Glutamatergic neuron (in vitro differentiated cells): ENCODE measurements around the gene RAD51C. TPM values are rescaled to one million over a fixed set of nuclear protein-coding genes. Genes with fewer than 3 reads are reported as not detected.
"Not testable (repeated sequence)": the region's sequence is repeated elsewhere in the genome, so short reads cannot be mapped to it uniquely, and the experiment has no call there.

Source experiments
- DNase-seq: peaks from one replicate; pipeline ENCODE4 v3.0.0; 2022
- H3K27ac Mint-ChIP-seq: one replicate; pipeline ENCODE4 v1.8.0; 2020; ENCODE audit warnings: mild to moderate bottlenecking, mixed read lengths, inconsistent platforms; ENCODE audit not compliant: unreplicated experiment
- H3K27me3 Mint-ChIP-seq: one replicate; pipeline ENCODE4 v1.8.0; 2020; ENCODE audit warnings: mild to moderate bottlenecking, moderate library complexity, mixed read lengths, inconsistent platforms; ENCODE audit not compliant: unreplicated experiment
- H3K36me3 Mint-ChIP-seq: one replicate; pipeline ENCODE4 v1.8.0; 2020; ENCODE audit warnings: mild to moderate bottlenecking, mixed read lengths, inconsistent platforms; ENCODE audit not compliant: unreplicated experiment
- H3K4me1 Mint-ChIP-seq: one replicate; pipeline ENCODE4 v1.8.0; 2020; ENCODE audit warnings: mild to moderate bottlenecking, low read depth, mixed read lengths, inconsistent platforms; ENCODE audit not compliant: unreplicated experiment
- H3K4me3 Mint-ChIP-seq: one replicate; pipeline ENCODE4 v1.8.0; 2020; ENCODE audit warnings: mild to moderate bottlenecking, mixed read lengths, inconsistent platforms; ENCODE audit not compliant: unreplicated experiment
- H3K9me3 Mint-ChIP-seq: one replicate; pipeline ENCODE4 v1.8.0; 2020; ENCODE audit warnings: mild to moderate bottlenecking, moderate library complexity, mixed read lengths, inconsistent platforms; ENCODE audit not compliant: unreplicated experiment
- CTCF ChIP-seq: fragments of 200-600 bp; sonication (generic); IDR thresholded peaks from one replicate; pipeline ENCODE4 v1.5.0; 2021; ENCODE audit not compliant: partially characterized antibody, unreplicated experiment
- total RNA-seq: library from RNA; stranded (reverse); fragmentation: NEBNext Ultra II Directional; extraction: Animal tissue kit (Norgen Biotek cat#: 25700); gene quantifications from one replicate; pipeline ENCODE4 v1.2.1, GENCODE V29; 2021; ENCODE audit not compliant: unreplicated experiment

Gene RAD51C
- total RNA-seq, 1 donor from 2014 or later, result 8.5 TPM

GRCh38 chr17:58688521-58688920 is 3.9 kb upstream of the RAD51C start:
- Mint-ChIP-seq H3K9me3 (peaks cover 4% of the 10 kb centered on the region), H3K27me3 (no peaks in the 10 kb centered on the region), H3K4me1 (peaks cover 6% of the 10 kb centered on the region), H3K27ac (no peak overlapping the region), H3K36me3 (no peaks in the 10 kb centered on the region), H3K4me3 (no peak overlapping the region)
- no peak for TF ChIP-seq CTCF
- DNase-seq, result no peak

GRCh38 chr17:58690033-58690432 is 2.4 kb upstream of the RAD51C start:
- H3K4me1 Mint-ChIP-seq, H3K27me3 Mint-ChIP-seq, H3K27ac Mint-ChIP-seq, DNase-seq, H3K9me3 Mint-ChIP-seq, H3K36me3 Mint-ChIP-seq, H3K4me3 Mint-ChIP-seq: not testable (repeated sequence)

DNA sequence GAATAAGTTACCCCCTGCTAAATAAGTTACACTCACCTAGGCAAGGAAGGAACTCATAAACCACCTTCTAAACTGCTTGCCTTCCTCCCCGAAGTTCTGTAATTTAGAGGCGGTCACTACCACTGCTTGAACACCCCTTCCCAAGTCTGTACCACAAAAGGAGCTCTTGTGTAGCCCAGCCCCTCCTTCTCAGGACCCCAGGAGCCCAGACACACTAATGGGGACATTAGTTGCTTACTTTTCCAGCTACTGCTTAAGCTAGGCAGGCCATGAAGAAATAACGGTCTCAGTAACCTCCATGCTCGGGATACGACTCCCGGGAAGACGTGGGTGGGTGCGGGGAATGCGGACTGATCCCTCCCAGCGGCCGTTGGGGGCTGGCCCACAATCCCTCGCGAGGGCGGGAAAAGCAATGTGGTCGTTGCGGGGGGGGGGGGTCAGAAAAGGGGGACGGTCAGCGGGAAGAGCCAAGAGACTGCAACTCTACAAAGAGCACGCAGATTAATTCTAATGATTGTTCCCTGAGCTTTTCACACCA is 632 bp upstream of the RAD51C start, which contains the start of gene TEX14:
Gene TEX14, minus strand, starts transcription at position 345 of the 538 bp plus-strand sequence. CDS start 40,044 bp downstream, outside the sequence.
- peak within 1 kb of the TSS; percentile 86 for H3K4me3 Mint-ChIP-seq

DNA sequence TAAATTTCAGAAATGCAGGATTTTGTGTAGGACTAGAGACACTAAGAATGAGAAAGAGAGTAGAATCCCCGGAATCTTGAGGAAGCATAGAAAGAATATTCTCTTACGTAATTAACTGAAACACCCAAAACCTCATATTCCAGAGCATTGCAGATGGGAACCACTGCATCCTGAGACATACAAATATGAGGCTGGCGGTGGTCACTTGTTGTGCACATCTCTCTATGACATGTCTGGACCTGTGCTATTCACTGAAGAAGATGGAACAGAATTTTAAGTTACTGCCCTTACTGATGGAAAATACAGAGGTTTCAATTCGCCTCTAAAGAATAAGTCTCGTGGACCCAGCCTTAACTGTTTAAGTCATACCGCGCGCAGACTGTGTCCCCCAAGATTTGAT is 806 bp downstream of the RAD51C start:
- Mint-ChIP-seq H3K27me3 (no peaks in the 10 kb centered on the region), H3K4me3 (peak overlapping the region; percentile 86), H3K36me3 (no peaks in the 10 kb centered on the region), H3K9me3 (peaks cover 2% of the 10 kb centered on the region), H3K27ac (peak overlapping the region; percentile 6), H3K4me1 (peaks cover 6% of the 10 kb centered on the region)
- TF ChIP-seq CTCF, result no peak
- no peak for DNase-seq

More for the DNA sequence above, 632 bp upstream of the RAD51C start, which contains the start of gene TEX14:
- no peak for TF ChIP-seq CTCF
- Mint-ChIP-seq H3K9me3 (peaks cover 4% of the 10 kb centered on the region), H3K4me1 (peaks cover 6% of the 10 kb centered on the region), H3K27ac (peak within 1 kb of the TSS; percentile 48), H3K27me3 (no peaks in the 10 kb centered on the region), H3K36me3 (no peaks in the 10 kb centered on the region)
- no peak for DNase-seq

- Mint-ChIP-seq H3K27ac (no peak overlapping the region), H3K4me1 (peaks cover 6% of the 10 kb centered on the region), H3K36me3 (no peaks in the 10 kb centered on the region), H3K4me3 (no peak overlapping the region), H3K9me3 (peaks cover 2% of the 10 kb centered on the region), H3K27me3 (no peaks in the 10 kb centered on the region)
- DNase-seq, result no peak
- no peak for TF ChIP-seq CTCF
Observed at GRCh38 chr17:58693751-58694150, 1.3 kb downstream of the RAD51C start.
